Measurements from ENCODE around the gene SLC26A4. TPM values are rescaled to one million over a fixed set of nuclear protein-coding genes. Genes with fewer than 3 reads are reported as not detected.

The SLC26A4 gene
- total and polyA plus RNA-seq, 10 of the 15 experiments (the other 5 are each of a cell fraction or from before 2014, with no cell fraction given) = 0.01 to 0.18 (median 0.08) TPM; not detected in 5

GRCh38 chr7:107767391-107767790, 106.8 kb downstream of the SLC26A4 start:
- Histone ChIP-seq H4K20me1 (ENCODE audit: control insufficient read depth, insufficient read depth) (no peaks in the 10 kb centered on the region), H3K36me3 (ENCODE audit: control insufficient read depth in 2 of 2, insufficient read depth in 2 of 2, low read length in 1 of 2) (no peaks in the 10 kb centered on the region), H3K27me3 (replicated peaks in 1 of 2; ENCODE audit: control insufficient read depth in 2 of 2, insufficient read depth in 2 of 2, low read length in 1 of 2) (no peaks in the 10 kb centered on the region), H3K4me2 (ENCODE audit: control insufficient read depth, insufficient read depth) (no peak overlapping the region), H3K79me2 (ENCODE audit: control insufficient read depth, insufficient read depth, low read length) (no peaks in the 10 kb centered on the region), H3K4me1 (ENCODE audit: control insufficient read depth, insufficient read depth, low read length) (no peaks in the 10 kb centered on the region), H2AFZ (ENCODE audit: control insufficient read depth, low read depth, low read length) (no peak overlapping the region), H3K9ac (ENCODE audit: control insufficient read depth, insufficient read depth, low read length) (no peak overlapping the region), H3K27ac (ENCODE audit: control insufficient read depth, insufficient read depth) (no peak overlapping the region), H3K4me3 (no peak overlapping the region), H3K9me3 (replicated peaks; ENCODE audit: control insufficient read depth, insufficient read depth, low read length) (no peaks in the 10 kb centered on the region)
- intact Hi-C loops (cut with micrococcal nuclease; ENCODE audit: unreplicated experiment) (no loop called here), in situ Hi-C loops (cut with MboI) (no loop called here)
- TF ChIP-seq ZNF207 (IDR thresholded peaks at IDR 0.05; ENCODE audit: borderline replicate concordance) = no peak
- no peak for TF ChIP-seq BRCA1 (IDR thresholded peaks at IDR 0.05; ENCODE audit: low read depth, low read length)
- TF ChIP-seq RCOR1 (conservative IDR thresholded peaks at IDR 0.05; ENCODE audit: low read depth, low read length) = no peak
- no peak for TF ChIP-seq RFX5 (IDR thresholded peaks at IDR 0.05; ENCODE audit: low read depth, low read length)
- TF ChIP-seq NFYB (IDR thresholded peaks at IDR 0.05; ENCODE audit: insufficient read depth, low read depth, low read length) = no peak
- TF ChIP-seq GABPA (IDR thresholded peaks at IDR 0.05; ENCODE audit: low read depth) = no peak
- TF ChIP-seq ZNF687 (IDR thresholded peaks at IDR 0.05) = no peak
- TF ChIP-seq POLR2AphosphoS5 (IDR thresholded peaks at IDR 0.05; ENCODE audit: low read length) = no peak
- TF ChIP-seq SRF (IDR thresholded peaks at IDR 0.05; ENCODE audit: low read depth in 2 of 2, low read length in 2 of 2) = no peak
- no peak for TF ChIP-seq MYC (IDR thresholded peaks at IDR 0.05; ENCODE audit: insufficient read depth, insufficient read length, insufficient replicate concordance, low read length, severe bottlenecking)
- TF ChIP-seq CBX5 (IDR thresholded peaks at IDR 0.05; ENCODE audit: low read depth) = no peak
- TF ChIP-seq ATF7 (IDR thresholded peaks at IDR 0.05; ENCODE audit: low read depth) = no peak
- no peak for TF ChIP-seq SIN3A (IDR thresholded peaks at IDR 0.05; ENCODE audit: low read depth, low read length)
- TF ChIP-seq LARP7 (IDR thresholded peaks at IDR 0.05) = no peak
- TF ChIP-seq PRDM15 (CRISPR knock-in tag; IDR thresholded peaks at IDR 0.05) = no peak
- no peak for TF ChIP-seq POLR2AphosphoS2 (IDR thresholded peaks at IDR 0.05; ENCODE audit: low read depth, low read length)
- no peak for TF ChIP-seq TARDBP (IDR thresholded peaks at IDR 0.05; ENCODE audit: borderline replicate concordance)
- TF ChIP-seq RAD51 (IDR thresholded peaks at IDR 0.05) = no peak
- no peak for TF ChIP-seq SP1 (IDR thresholded peaks at IDR 0.05; ENCODE audit: low read depth, low read length)
- TF ChIP-seq CHD1 (IDR thresholded peaks at IDR 0.05; ENCODE audit: low read depth, low read length) = no peak
- RAD21 ChIA-PET (ENCODE audit: unreplicated experiment) = no interaction called here
- WGBS (ENCODE audit: insufficient coverage, insufficient replicate concordance, low lambda C conversion rate, missing lambda C conversion rate) = 100% methylated on average over 2 of the region's 2 CpGs
- CTCF ChIA-PET = no interaction called here
- POLR2A ChIA-PET = no interaction called here
- no TSS peak for BruUV-seq (replicated peaks)
- FAIRE-seq (no peak), ATAC-seq (no peak), DNase-seq (ENCODE audit: low read depth, low spot score) (no peak)
- SMC1A ChIA-PET (ENCODE audit: uncharacterized antibody, unreplicated experiment) = no interaction called here
